HG03558 (cell line): ENCODE measurements around the gene SCN5A.

Experiments
- ATAC-seq: cut with Tn5 transposase; IDR thresholded peaks from one replicate; pipeline ENCODE4 v1.9.1; 2021; ENCODE audit warnings: moderate number of reproducible peaks; ENCODE audit not compliant: unreplicated experiment; ENCODE audit errors: extremely low read depth

SCN5A gene

GRCh38 chr3:38649500-38650247 lies at the start of gene SCN5A:
Gene SCN5A (minus strand): TSS chr3:38649687. CDS start chr3:38633307, 16,380 bp downstream.
- ATAC-seq, result peak; percentile 32

GRCh38 chr3:38698760-38699159 lies 49.3 kb upstream of the SCN5A start:
- no peak for ATAC-seq

- ATAC-seq, result no peak
Measured at GRCh38 chr3:38698061-38698460, 48.6 kb upstream of the SCN5A start.

GRCh38 chr3:38696034-38696433 lies 46.5 kb upstream of the SCN5A start:
- no peak for ATAC-seq

GRCh38 chr3:38690185-38690584 lies 40.7 kb upstream of the SCN5A start:
- ATAC-seq, result no peak

GRCh38 chr3:38689774-38690173 lies 40.3 kb upstream of the SCN5A start:
- no peak for ATAC-seq

GRCh38 chr3:38689346-38689745 lies 39.9 kb upstream of the SCN5A start:
- no peak for ATAC-seq

- ATAC-seq, result no peak
Measured at GRCh38 chr3:38687321-38687720, 37.8 kb upstream of the SCN5A start.

GRCh38 chr3:38684546-38684945 lies 35.1 kb upstream of the SCN5A start:
- ATAC-seq, result no peak

GRCh38 chr3:38669668-38670067 lies 20.2 kb upstream of the SCN5A start:
- ATAC-seq, result no peak

GRCh38 chr3:38662544-38662943 lies 13.1 kb upstream of the SCN5A start:
- ATAC-seq, result no peak

- no peak for ATAC-seq
Measured at GRCh38 chr3:38658841-38659240, 9.4 kb upstream of the SCN5A start.

GRCh38 chr3:38657369-38657768 lies 7.9 kb upstream of the SCN5A start:
- no peak for ATAC-seq

- ATAC-seq, result no peak
Measured at GRCh38 chr3:38655708-38656300, 6.3 kb upstream of the SCN5A start.

- ATAC-seq, result no peak
Measured at GRCh38 chr3:38653685-38654537, 4.4 kb upstream of the SCN5A start.

- ATAC-seq, result no peak
Measured at GRCh38 chr3:38652934-38653333, 3.4 kb upstream of the SCN5A start.

- ATAC-seq, result no peak
Measured at GRCh38 chr3:38651153-38651789, 1.8 kb upstream of the SCN5A start.

- no peak for ATAC-seq
Measured at GRCh38 chr3:38650248-38650951, 913 bp upstream of the SCN5A start.

- no peak for ATAC-seq
Measured at GRCh38 chr3:38648659-38649499, 608 bp downstream of the SCN5A start.
